GM12878 (cell line): ENCODE results near the gene EHBP1L1. TPM values are rescaled to one million over a fixed set of nuclear protein-coding genes. Genes with fewer than 3 reads are reported as not detected.

Experiments
- CTCF ChIP-seq, 3 experiments: IDR thresholded peaks in 2 of 3; conservative IDR thresholded peaks in 1 of 3; 2 replicates each; pipeline ENCODE4 v1.5.1; 2011; ENCODE audit warnings: low read depth in 3 of 3, low read length in 3 of 3, mild to moderate bottlenecking in 3 of 3, control low read depth in 2 of 3, moderate library complexity in 2 of 3, inconsistent platforms in 1 of 3, mixed read lengths in 1 of 3; ENCODE audit not compliant: control insufficient read depth in 2 of 3, insufficient read depth in 1 of 3; ENCODE audit errors: extremely low read depth in 1 of 3
- EED ChIP-seq: sonication (generic); IDR thresholded peaks from 2 replicates; pipeline ENCODE4 v1.6.1; 2016; ENCODE audit warnings: antibody characterized with exemption, low read depth
- MEF2B ChIP-seq: fragments of 450-650 bp; IDR thresholded peaks from 2 replicates; pipeline ENCODE4 v1.6.1; 2018; ENCODE audit warnings: mild to moderate bottlenecking, moderate library complexity; ENCODE audit not compliant: partially characterized antibody, poor library complexity, severe bottlenecking
- MYC ChIP-seq: IDR thresholded peaks from 2 replicates; pipeline ENCODE4 v1.6.1; 2011; ENCODE audit warnings: mild to moderate bottlenecking, low read length, moderate library complexity, inconsistent platforms; ENCODE audit not compliant: insufficient read depth, insufficient replicate concordance, insufficient read length, severe bottlenecking
- NFIC ChIP-seq: IDR thresholded peaks from 2 replicates; pipeline ENCODE4 v1.6.1; 2012; ENCODE audit warnings: low read depth, mild to moderate bottlenecking, inconsistent platforms, low read length, moderate library complexity
- RFX5 ChIP-seq: IDR thresholded peaks from 2 replicates; pipeline ENCODE4 v1.6.1; 2011; ENCODE audit warnings: low read depth, low read length, improper control_type of control experiment
- ZNF592 ChIP-seq: fragments of 450-650 bp; IDR thresholded peaks from 2 replicates; pipeline ENCODE4 v1.6.1; 2017; ENCODE audit warnings: mild to moderate bottlenecking, moderate library complexity
- polyA plus RNA-seq, 11 experiments: library from polyadenylated mRNA; depleted of rRNA in 4 of 11; unstranded in 6 of 11; stranded (reverse) in 5 of 11; fragments of >200 nt; fragmentation: Nextera tagmentation in 4 of 11; fragmentation: Illumina TruSeq in 1 of 11; extraction: Ambion mirVana in 4 of 11; extraction: Trizol in 1 of 11; gene quantifications; 1 replicate in 1 of 11; 2 replicates in 10 of 11; pipeline versions ENCODE4 v1.2.1 to v1.2.3, GENCODE V29; 2011 to 2016; ENCODE audit warnings: inconsistent platforms in 2 of 11, missing spikeins in 2 of 11, low read depth in 1 of 11
- total RNA-seq, 4 experiments: library from RNA; depleted of rRNA in 3 of 4; stranded (reverse); fragments of >200 nt in 3 of 4; fragmentation: Illumina TruSeq in 1 of 4; extraction: Trizol in 1 of 4; gene quantifications; 2 replicates each; pipeline versions ENCODE4 v1.2.1 to v1.2.3, GENCODE V29; 2013 to 2021

The EHBP1L1 gene
- total and polyA plus RNA-seq, 10 of the 15 experiments (the other 5 are each of a cell fraction or from before 2014, with no cell fraction given), result 0.06 to 99.4 (median 32.7) TPM

GRCh38 chr11:65569973-65570918, 5.6 kb upstream of the EHBP1L1 start, which contains the start of gene ZNRD2 (continued):
- TF ChIP-seq CTCF (IDR thresholded peaks at IDR 0.05 in 2 of 3, conservative IDR thresholded peaks at IDR 0.05 in 1 of 3; ENCODE audit: control insufficient read depth in 2 of 3, extremely low read depth in 1 of 3, insufficient read depth in 1 of 3, low read depth in 3 of 3, low read length in 3 of 3) (peak; percentile 69 to 79 (median 69)), NFIC (no peak), EED (peak; percentile 66; the same call in 1 of the 2 replicates), MEF2B (peak; percentile 95), ZNF592 (no peak), RFX5 (peak; percentile 41; the same call in 1 of the 2 replicates), MYC (peak; percentile 30)
